VCaP (cell line): ENCODE data around the gene RXRB.

ENCODE experiments used
- H3K27ac ChIP-seq: fragments of 450-650 bp; 2 replicates; pipeline ENCODE4 v1.5.1; 2017
- CTCF ChIP-seq: fragments of 450-650 bp; conservative IDR thresholded peaks from 2 replicates; pipeline ENCODE4 v1.5.1; 2017; ENCODE audit warnings: mild to moderate bottlenecking, moderate library complexity

RXRB gene

GRCh38 chr6:33171016-33171879 is 29.2 kb downstream of the RXRB start:
- no peak overlapping the region for H3K27ac ChIP-seq
- TF ChIP-seq CTCF = no peak

- TF ChIP-seq CTCF = no peak
- H3K27ac ChIP-seq = no peak overlapping the region
Measured at GRCh38 chr6:33170176-33171015, 30.1 kb downstream of the RXRB start.

- no peak for TF ChIP-seq CTCF
- no peak overlapping the region for H3K27ac ChIP-seq
Measured at GRCh38 chr6:33169291-33170175, 30.9 kb downstream of the RXRB start.

GRCh38 chr6:33168639-33169038 is 31.8 kb downstream of the RXRB start:
- H3K27ac ChIP-seq = no peak overlapping the region
- TF ChIP-seq CTCF = no peak

- TF ChIP-seq CTCF = no peak
- no peak overlapping the region for H3K27ac ChIP-seq
Measured at GRCh38 chr6:33168284-33168601, 32.2 kb downstream of the RXRB start.

GRCh38 chr6:33167374-33168283 is 32.8 kb downstream of the RXRB start:
- no peak for TF ChIP-seq CTCF
- no peak overlapping the region for H3K27ac ChIP-seq
